ENCODE results near the gene BCHE.

- TF ChIP-seq CTCF (IDR thresholded peaks at IDR 0.05) = no peak
- TF ChIP-seq POLR2A (IDR thresholded peaks at IDR 0.05) = no peak
Observed at GRCh38 chr3:165835431-165835830, 1.8 kb downstream of the BCHE start.
